SU-DHL-6 (cell line): ENCODE results near the gene VAC14.

Experiments used
- H2AFZ ChIP-seq: fragments of 200-600 bp; sonication (generic); 2 replicates; pipeline ENCODE4 v1.6.1; 2014; ENCODE audit warnings: low read depth, mild to moderate bottlenecking, moderate library complexity, mixed read lengths, antibody characterized with exemption, low read length; ENCODE audit not compliant: severe bottlenecking
- H3F3A ChIP-seq: fragments of 200-600 bp; shearing (Covaris generic); 2 replicates; pipeline ENCODE4 v1.6.0; 2016; ENCODE audit warnings: antibody characterized with exemption, mild to moderate bottlenecking; ENCODE audit not compliant: insufficient read depth
- H3K27ac ChIP-seq: fragments of 200-600 bp; sonication (generic); 2 replicates; pipeline ENCODE4 v1.5.1; 2016; ENCODE audit warnings: low read depth, mild to moderate bottlenecking, low read length, moderate library complexity, mixed read lengths
- H3K27me3 ChIP-seq: fragments of 200-600 bp; sonication (generic), shearing (Covaris generic); 2 replicates; pipeline ENCODE4 v1.6.0; 2014; ENCODE audit warnings: mild to moderate bottlenecking, low read length
- H3K36me3 ChIP-seq: fragments of 200-600 bp; sonication (generic); 2 replicates; pipeline ENCODE4 v1.6.1; 2014; ENCODE audit warnings: mild to moderate bottlenecking, low read length, mixed read lengths
- H3K4me2 ChIP-seq: fragments of 300-600, 200-600 bp; shearing (Covaris generic), sonication (generic); 2 replicates; pipeline ENCODE4 v1.6.0; 2014; ENCODE audit warnings: low read length, low read depth, mild to moderate bottlenecking; ENCODE audit not compliant: poor library complexity, severe bottlenecking
- H3K4me3 ChIP-seq: fragments of 200-600 bp; sonication (generic); 2 replicates; pipeline ENCODE4 v1.5.1; 2014; ENCODE audit warnings: antibody characterized with exemption, low read length, mild to moderate bottlenecking, mixed read lengths; ENCODE audit not compliant: insufficient read depth, poor library complexity, severe bottlenecking
- H3K79me2 ChIP-seq: fragments of 200-600 bp; sonication (generic); 2 replicates; pipeline ENCODE4 v1.6.1; 2014; ENCODE audit warnings: mild to moderate bottlenecking, low read length, moderate library complexity; ENCODE audit not compliant: insufficient read depth
- H3K9ac ChIP-seq: fragments of 200-600 bp; sonication (generic); 2 replicates; pipeline ENCODE4 v1.7.0; 2014; ENCODE audit warnings: mild to moderate bottlenecking, low read length
- H3K9me2 ChIP-seq: fragments of 200-600 bp; sonication (generic); replicated peaks from 2 replicates; pipeline ENCODE4 v1.6.1; 2014; ENCODE audit warnings: low read length; ENCODE audit not compliant: insufficient read depth
- H3K9me3 ChIP-seq: fragments of 200-600 bp; sonication (generic); 2 replicates; pipeline ENCODE4 v1.6.1; 2014; ENCODE audit warnings: low read length, mixed read lengths; ENCODE audit not compliant: insufficient read depth
- H4K20me1 ChIP-seq: fragments of 200-600 bp; sonication (generic); 2 replicates; pipeline ENCODE4 v1.6.1; 2014; ENCODE audit warnings: low read depth, mild to moderate bottlenecking, antibody characterized with exemption, low read length, moderate library complexity, mixed read lengths
- EZH2phosphoT487 ChIP-seq: fragments of 200-600 bp; sonication (generic), shearing (Covaris generic); conservative IDR thresholded peaks from 2 replicates; pipeline ENCODE4 v1.6.1; 2018; ENCODE audit warnings: mild to moderate bottlenecking, antibody characterized with exemption, low read length, moderate library complexity, mixed read lengths
- TF ChIP-seq, protein P1 (sequence below): fragments of 200-600 bp; sonication (generic); IDR thresholded peaks from one replicate; pipeline ENCODE4 v1.5.1; 2017; ENCODE audit warnings: antibody characterized with exemption, mild to moderate bottlenecking, low read length, moderate library complexity; ENCODE audit not compliant: insufficient read depth, poor library complexity, severe bottlenecking

Gene VAC14

GRCh38 chr16:70661534-70661917, 139.4 kb downstream of the VAC14 start:
- Histone ChIP-seq H3F3A (no peaks in the 10 kb centered on the region), H3K4me2 (no peak overlapping the region), H3K27me3 (no peaks in the 10 kb centered on the region), H3K27ac (no peak overlapping the region), H3K36me3 (no peaks in the 10 kb centered on the region), H2AFZ (no peak overlapping the region), H3K79me2 (no peaks in the 10 kb centered on the region), H3K9ac (no peak overlapping the region), H3K9me2 (no peaks in the 10 kb centered on the region), H3K9me3 (no peaks in the 10 kb centered on the region), H4K20me1 (no peaks in the 10 kb centered on the region), H3K4me3 (no peak overlapping the region)
- TF ChIP-seq EZH2phosphoT487, result no peak
- TF ChIP-seq, protein P1, sequence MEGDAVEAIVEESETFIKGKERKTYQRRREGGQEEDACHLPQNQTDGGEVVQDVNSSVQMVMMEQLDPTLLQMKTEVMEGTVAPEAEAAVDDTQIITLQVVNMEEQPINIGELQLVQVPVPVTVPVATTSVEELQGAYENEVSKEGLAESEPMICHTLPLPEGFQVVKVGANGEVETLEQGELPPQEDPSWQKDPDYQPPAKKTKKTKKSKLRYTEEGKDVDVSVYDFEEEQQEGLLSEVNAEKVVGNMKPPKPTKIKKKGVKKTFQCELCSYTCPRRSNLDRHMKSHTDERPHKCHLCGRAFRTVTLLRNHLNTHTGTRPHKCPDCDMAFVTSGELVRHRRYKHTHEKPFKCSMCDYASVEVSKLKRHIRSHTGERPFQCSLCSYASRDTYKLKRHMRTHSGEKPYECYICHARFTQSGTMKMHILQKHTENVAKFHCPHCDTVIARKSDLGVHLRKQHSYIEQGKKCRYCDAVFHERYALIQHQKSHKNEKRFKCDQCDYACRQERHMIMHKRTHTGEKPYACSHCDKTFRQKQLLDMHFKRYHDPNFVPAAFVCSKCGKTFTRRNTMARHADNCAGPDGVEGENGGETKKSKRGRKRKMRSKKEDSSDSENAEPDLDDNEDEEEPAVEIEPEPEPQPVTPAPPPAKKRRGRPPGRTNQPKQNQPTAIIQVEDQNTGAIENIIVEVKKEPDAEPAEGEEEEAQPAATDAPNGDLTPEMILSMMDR, result no peak

DNA sequence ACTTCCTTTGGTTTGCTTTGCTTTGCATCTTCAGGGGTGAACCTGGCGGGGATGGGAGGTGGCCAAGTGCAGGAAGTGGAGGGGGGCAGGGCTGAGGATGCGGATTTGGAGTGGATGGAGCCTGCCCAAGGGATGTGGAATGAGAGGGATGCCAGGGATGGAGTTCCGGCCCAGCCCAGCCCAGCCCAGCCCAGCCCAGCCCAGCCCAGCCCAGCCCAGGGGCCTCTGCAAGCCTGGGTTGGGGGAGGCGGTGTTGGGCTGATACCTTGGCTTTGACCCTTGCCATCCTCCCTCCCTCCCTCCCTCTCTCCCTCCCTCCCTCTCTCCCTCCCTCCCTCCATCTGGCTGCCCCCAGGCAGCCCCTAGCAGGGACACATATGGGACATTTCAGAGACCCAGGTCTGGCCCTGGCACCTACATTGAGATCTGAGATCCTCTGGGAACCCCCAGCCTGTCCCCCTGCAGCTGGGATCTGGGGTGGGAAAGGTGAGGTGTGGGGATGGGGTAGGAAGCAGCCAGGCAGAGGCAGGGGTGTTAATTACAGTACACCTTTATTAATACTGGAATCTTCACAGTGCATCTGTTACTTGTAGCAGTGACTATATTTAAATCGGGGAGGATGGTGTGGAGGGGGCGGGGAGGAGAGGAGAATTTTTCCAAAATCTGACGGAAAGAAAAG, 140.1 kb downstream of the VAC14 start:
- no peak overlapping the region for H3K4me2 ChIP-seq
- H3K27ac ChIP-seq, result no peak overlapping the region
- H2AFZ ChIP-seq, result no peak overlapping the region
- no peak overlapping the region for H3K4me3 ChIP-seq
- H3F3A ChIP-seq, result no peaks in the 10 kb centered on the region
- H3K9ac ChIP-seq, result no peak overlapping the region
- no peaks in the 10 kb centered on the region for H3K9me2 ChIP-seq
- H3K9me3 ChIP-seq, result no peaks in the 10 kb centered on the region
- no peaks in the 10 kb centered on the region for H3K79me2 ChIP-seq
- no peaks in the 10 kb centered on the region for H3K27me3 ChIP-seq
- H4K20me1 ChIP-seq, result no peaks in the 10 kb centered on the region
- no peaks in the 10 kb centered on the region for H3K36me3 ChIP-seq
- TF ChIP-seq EZH2phosphoT487, result no peak
- TF ChIP-seq, protein P1, result no peak

DNA sequence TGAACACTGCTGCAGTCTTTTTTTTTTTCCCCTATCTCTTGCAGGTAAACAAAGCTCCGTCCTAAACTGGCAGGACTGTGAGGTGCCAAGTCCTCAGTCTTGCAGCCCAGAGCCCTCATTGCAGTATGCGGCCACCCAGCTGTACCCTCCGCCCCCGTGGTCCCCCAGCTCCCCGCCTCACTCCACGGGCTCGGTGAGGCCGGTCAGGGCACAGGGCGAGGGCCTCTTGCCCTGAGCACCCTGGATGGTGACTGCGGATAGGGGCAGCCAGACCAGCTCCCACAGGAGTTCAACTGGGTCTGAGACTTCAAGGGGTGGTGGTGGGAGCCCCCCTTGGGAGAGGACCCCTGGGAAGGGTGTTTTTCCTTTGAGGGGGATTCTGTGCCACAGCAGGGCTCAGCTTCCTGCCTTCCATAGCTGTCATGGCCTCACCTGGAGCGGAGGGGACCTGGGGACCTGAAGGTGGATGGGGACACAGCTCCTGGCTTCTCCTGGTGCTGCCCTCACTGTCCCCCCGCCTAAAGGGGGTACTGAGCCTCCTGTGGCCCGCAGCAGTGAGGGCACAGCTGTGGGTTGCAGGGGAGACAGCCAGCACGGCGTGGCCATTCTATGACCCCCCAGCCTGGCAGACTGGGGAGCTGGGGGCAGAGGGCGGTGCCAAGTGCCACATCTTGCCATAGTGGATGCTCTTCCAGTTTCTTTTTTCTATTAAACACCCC, 140.8 kb downstream of the VAC14 start:
- H3K9me3 ChIP-seq, result no peaks in the 10 kb centered on the region
- TF ChIP-seq, protein P1, result no peak
- H4K20me1 ChIP-seq, result no peaks in the 10 kb centered on the region
- H3K9ac ChIP-seq, result no peak overlapping the region
- no peaks in the 10 kb centered on the region for H3K36me3 ChIP-seq
- no peaks in the 10 kb centered on the region for H3K79me2 ChIP-seq
- H2AFZ ChIP-seq, result no peak overlapping the region
- no peak overlapping the region for H3K4me3 ChIP-seq
- no peaks in the 10 kb centered on the region for H3K27me3 ChIP-seq
- H3K4me2 ChIP-seq, result no peak overlapping the region
- no peaks in the 10 kb centered on the region for H3F3A ChIP-seq
- no peaks in the 10 kb centered on the region for H3K9me2 ChIP-seq
- no peak overlapping the region for H3K27ac ChIP-seq
